SK-N-MC (cell line): ENCODE results near the gene FAM47E.
A peak's percentile ranks its signal among the peaks of the same experiment; 100 is the strongest.

Experiments
- DNase-seq: peaks from one replicate; pipeline ENCODE4 v3.0.0-alpha.2; 2011; ENCODE audit warnings: low read depth, low spot score
- H3K27ac ChIP-seq: fragments of 200-600 bp; sonication (generic); 2 replicates; pipeline ENCODE4 v1.5.1; 2016; ENCODE audit warnings: mixed run types
- H3K36me3 ChIP-seq: fragments of 200-600 bp; sonication (generic); 2 replicates; pipeline ENCODE4 v1.6.1; 2017; ENCODE audit warnings: antibody characterized with exemption, low read length, mixed read lengths; ENCODE audit not compliant: insufficient read depth
- H3K4me3 ChIP-seq: fragments of 200-600 bp; sonication (generic); 2 replicates; pipeline ENCODE4 v1.5.1; 2016
- H3K9ac ChIP-seq: fragments of 200-600 bp; sonication (generic); 2 replicates; pipeline ENCODE4 v1.8.0; 2017; ENCODE audit warnings: mixed run types, mixed read lengths; ENCODE audit not compliant: insufficient read length
- H3K9me3 ChIP-seq: fragments of 200-600 bp; sonication (generic); 2 replicates; pipeline ENCODE4 v1.6.1; 2017; ENCODE audit warnings: low read depth, mild to moderate bottlenecking, antibody characterized with exemption, low read length, moderate library complexity, mixed read lengths
- EZH2 ChIP-seq: fragments of 200-600 bp; sonication (generic); IDR thresholded peaks from one replicate; pipeline ENCODE4 v1.6.1; 2017; ENCODE audit warnings: antibody characterized with exemption
- FOXP2 ChIP-seq: optimal IDR thresholded peaks from 2 replicates; pipeline ENCODE3; 2011; ENCODE audit warnings: mild to moderate bottlenecking, moderate library complexity; ENCODE audit not compliant: insufficient read depth; ENCODE audit errors: extremely low read length, control extremely low read depth
- POLR2AphosphoS5 ChIP-seq: IDR thresholded peaks from 2 replicates; pipeline ENCODE4 v1.6.1; 2012; ENCODE audit warnings: mild to moderate bottlenecking, low read depth, low read length, borderline replicate concordance

Gene FAM47E

DNA sequence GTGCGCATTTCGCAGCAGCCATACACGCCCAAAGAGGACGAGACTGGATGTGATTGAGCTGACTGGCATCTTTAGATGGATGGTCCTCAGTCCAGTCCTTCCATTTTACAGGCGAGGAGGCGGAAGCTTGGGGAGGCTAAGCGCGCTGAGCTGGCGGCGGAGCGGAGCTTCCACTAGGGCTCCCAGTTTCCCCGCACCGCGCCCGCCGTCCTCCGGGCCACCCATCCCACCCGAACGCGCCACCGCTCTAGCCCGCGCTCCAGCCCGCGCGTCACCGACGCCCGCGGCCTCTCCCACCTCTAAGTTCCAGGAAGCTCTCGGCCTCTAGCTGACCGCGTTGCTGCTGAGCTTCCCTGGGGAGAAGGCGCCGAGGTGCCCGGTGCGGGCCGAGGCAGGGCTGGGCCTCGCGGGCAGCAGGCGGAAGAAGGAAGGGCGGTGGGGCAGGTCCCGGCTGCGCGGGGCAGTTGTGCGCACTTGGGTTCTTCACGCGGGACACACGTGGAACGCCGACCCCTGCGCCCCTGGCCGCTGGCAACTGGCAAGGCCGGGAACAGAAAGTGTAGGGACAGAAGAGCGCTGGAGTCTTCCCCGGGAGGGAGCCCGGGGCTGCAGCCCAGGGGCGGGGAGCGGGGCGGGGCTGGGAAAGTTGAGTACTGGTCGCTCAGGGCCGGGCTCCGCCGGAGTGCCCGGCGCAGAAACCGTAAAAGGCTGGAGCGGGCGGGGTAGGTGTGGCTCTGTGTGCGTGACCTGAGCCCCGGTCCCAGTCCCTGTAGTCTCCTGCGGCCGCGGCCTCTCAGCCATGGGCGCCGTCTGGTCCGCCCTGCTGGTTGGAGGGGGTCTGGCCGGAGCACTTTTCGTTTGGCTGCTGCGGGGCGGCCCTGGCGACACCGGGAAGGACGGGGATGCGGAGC lies 54.7 kb downstream of the FAM47E start, which contains the start of gene STBD1:
STBD1 (plus strand) TSS at position 763 of the 911 bp plus-strand sequence; CDS start at position 800, 37 bp downstream.
- Histone ChIP-seq H3K27ac (no peak within 1 kb of the TSS), H3K9me3 (no peaks in the 10 kb centered on the region), H3K9ac (peak within 1 kb of the TSS; percentile 58), H3K4me3 (peak within 1 kb of the TSS; percentile 87), H3K36me3 (no peaks in the 10 kb centered on the region)
- no peak for DNase-seq
- TF ChIP-seq POLR2AphosphoS5 = 0 out of 2 replicates have a peak, but pooled peaks have one; percentile 40
- TF ChIP-seq EZH2 = no peak

DNA sequence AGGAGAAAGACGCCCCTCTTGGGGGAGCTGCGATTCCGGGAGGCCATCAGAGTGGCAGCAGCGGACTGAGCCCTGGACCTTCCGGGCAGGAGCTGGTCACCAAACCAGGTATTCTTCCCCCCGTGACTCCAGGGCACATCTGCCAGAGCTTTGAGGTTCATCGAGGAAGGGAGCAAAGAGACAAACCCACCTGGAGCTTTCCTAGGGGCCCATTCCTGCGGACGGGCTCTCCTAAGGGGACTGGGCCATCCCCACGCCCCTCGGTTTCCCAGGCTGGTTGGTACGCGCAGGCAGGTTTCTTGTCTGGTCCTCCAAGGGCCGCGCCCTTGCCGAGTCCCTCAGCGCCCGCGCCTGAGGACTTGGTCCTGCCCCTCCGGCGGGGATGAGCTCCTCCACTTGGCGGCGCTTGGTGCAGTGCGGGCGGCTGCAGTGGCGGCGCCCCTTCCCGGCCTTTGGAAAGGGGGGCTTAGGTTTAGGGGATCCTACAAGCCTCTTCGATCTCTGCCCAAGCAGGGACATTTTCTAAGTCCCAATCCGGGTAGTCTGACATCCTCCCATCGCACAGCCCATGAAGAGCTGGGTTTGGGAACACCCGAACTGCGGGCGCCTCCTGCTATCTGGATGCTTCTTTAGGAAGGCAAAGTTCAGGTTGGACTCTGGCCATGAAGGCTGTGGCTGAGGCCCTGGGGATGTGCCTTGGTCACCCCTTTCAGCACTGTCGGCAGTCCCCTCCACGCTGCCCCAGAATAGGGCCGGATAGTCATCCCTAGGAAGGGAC lies 55.5 kb downstream of the FAM47E start:
- no peak for DNase-seq
- Histone ChIP-seq H3K36me3 (no peaks in the 10 kb centered on the region), H3K27ac (no peak overlapping the region), H3K4me3 (peak overlapping the region; percentile 87), H3K9me3 (no peaks in the 10 kb centered on the region), H3K9ac (no peak overlapping the region)
- TF ChIP-seq EZH2 = no peak
- TF ChIP-seq POLR2AphosphoS5 = no peak
- TF ChIP-seq FOXP2 = no peak

DNA sequence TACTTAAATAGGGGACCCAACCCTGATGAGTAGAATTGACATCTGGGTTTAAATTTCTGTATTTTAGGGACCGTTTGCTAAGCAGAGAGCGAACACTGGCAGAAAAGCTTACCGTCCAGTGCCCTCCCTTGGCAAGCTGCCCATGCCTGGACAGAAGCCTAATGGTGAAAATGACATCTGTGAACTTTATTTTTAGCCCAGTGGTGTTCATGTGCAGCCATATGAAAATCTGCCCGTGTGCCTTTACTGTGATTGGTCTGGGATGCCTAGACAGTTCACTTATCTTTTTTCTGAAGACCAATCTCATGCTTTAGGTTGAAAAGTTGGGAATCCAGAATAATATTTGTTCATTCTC lies 56.1 kb downstream of the FAM47E start:
- TF ChIP-seq POLR2AphosphoS5 (no peak), FOXP2 (no peak), EZH2 (no peak)
- Histone ChIP-seq H3K9ac (no peak overlapping the region), H3K27ac (no peak overlapping the region), H3K4me3 (no peak overlapping the region), H3K36me3 (no peaks in the 10 kb centered on the region), H3K9me3 (no peaks in the 10 kb centered on the region)
- DNase-seq = no peak

DNA sequence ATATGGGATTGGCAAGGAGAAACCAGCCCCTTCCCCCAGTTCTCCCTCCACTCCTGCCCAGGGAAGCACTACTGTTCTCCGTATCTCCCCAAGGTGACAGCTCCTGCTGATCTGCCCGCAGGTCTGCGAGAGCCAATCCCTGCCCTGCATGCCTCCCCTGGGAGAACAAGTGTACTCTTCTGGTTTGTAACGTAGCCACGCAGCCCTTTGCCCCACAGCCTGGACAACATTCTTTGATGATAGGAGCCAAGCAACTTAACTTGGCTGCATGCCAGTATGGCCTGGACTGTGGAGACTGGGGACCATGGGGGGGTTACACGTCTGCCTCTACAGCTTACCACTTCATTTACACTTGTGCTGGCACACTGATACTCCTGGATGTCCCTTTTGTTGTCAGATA lies 57.0 kb downstream of the FAM47E start:
- H3K36me3 ChIP-seq = no peaks in the 10 kb centered on the region
- no peak for DNase-seq
- no peak overlapping the region for H3K27ac ChIP-seq
- no peak overlapping the region for H3K9ac ChIP-seq
- no peak overlapping the region for H3K4me3 ChIP-seq
- no peak for TF ChIP-seq EZH2
- no peaks in the 10 kb centered on the region for H3K9me3 ChIP-seq

DNA sequence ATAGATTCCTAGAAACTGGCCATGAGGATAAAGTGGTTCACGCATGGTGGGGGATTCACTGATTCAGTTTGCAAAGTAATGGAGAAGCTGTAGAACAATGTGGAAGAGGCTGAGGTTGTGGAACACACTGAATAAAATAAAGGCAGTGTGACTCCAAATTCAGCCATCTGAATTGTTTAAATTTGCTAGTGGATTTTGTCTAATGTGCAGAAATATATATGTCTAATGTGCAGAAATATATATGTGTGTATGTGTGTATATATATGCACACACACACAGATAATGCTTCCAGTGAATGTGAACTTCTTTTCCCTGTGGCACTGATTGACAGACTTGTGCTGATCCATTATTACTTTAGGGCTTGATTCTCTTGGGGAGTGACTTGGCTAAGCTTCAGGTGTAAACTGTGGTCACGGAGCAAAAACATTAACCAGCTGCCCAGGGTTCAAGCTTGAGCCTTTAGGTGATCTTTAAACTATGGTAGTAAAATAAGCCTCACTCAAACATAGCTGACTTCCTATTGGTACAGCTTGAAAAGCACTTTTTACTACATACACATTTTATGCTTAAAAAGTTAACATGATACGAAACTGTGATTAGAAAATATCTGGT lies 58.5 kb downstream of the FAM47E start:
- TF ChIP-seq FOXP2 = no peak
- H3K9me3 ChIP-seq = no peaks in the 10 kb centered on the region
- H3K36me3 ChIP-seq = no peaks in the 10 kb centered on the region
- no peak for DNase-seq
- no peak overlapping the region for H3K4me3 ChIP-seq
- no peak overlapping the region for H3K27ac ChIP-seq
- no peak overlapping the region for H3K9ac ChIP-seq

DNA sequence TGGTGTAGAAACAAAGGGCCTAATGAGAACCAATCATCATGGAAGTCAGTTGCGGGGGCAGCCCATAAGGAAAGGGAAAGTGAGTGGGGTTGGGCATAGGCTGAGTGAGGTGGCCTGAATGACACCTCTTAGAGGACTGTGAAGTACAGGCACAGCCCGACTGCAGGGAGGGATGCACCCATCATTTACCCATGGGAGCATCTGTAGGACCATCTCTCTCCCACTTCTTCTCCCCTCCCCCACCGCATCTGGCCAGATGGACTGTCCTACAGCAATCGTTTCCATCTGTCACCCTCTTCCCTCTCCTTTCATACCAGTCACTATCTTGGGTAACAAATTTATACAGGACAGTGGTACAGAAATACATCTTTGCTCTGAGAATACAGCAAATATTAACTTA lies 59.2 kb downstream of the FAM47E start:
- TF ChIP-seq EZH2 (no peak), FOXP2 (no peak), POLR2AphosphoS5 (no peak)
- no peaks in the 10 kb centered on the region for H3K36me3 ChIP-seq
- no peak overlapping the region for H3K4me3 ChIP-seq
- DNase-seq = no peak
- H3K9me3 ChIP-seq = no peaks in the 10 kb centered on the region
- no peak overlapping the region for H3K27ac ChIP-seq
- no peak overlapping the region for H3K9ac ChIP-seq

DNA sequence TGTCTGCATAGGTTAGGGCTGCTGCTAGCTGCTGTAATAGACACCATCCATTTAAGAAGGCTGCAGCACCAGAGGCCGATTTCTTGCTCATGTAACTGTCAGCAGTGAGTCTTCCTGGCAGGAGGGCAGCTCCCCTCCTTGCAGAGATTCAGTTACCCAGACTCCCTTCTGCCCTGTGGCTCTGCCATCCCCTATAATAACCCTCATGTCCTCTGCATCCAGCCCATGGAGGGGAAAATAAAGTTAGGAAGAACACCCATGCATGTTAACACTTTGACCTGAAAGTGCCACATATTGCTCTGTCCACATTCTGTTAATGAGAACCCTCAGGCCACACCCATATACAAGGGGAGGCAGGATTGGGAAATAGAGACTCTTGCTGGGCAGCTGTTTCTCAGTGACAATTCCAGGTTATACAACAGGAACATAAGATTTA lies 60.4 kb downstream of the FAM47E start:
- Histone ChIP-seq H3K27ac (no peak overlapping the region), H3K36me3 (no peaks in the 10 kb centered on the region), H3K4me3 (no peak overlapping the region), H3K9me3 (no peaks in the 10 kb centered on the region), H3K9ac (no peak overlapping the region)
- no peak for DNase-seq
- TF ChIP-seq POLR2AphosphoS5 (no peak), EZH2 (no peak), FOXP2 (no peak)

DNA sequence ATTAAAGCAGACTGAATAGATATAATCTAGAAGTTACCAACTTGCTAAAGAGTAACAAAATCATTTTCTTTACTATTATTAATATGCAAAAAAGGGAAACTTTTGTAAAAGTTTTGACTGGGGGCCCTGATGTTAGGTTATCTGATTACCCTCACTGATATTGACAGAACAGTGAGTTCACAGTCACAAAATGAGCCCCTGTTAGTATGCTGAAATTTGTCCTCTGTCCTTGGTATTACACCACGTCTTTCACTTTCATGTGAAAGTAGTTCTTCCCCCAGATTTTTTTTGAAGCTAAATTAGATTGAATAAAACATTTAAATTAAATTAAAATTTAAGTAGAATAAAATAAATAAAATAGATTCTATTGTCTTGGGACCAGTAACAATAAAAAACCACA lies 60.9 kb downstream of the FAM47E start:
- no peak for TF ChIP-seq POLR2AphosphoS5
- TF ChIP-seq FOXP2 = no peak
- TF ChIP-seq EZH2 = no peak
- no peak overlapping the region for H3K27ac ChIP-seq

More for the DNA sequence above, 60.9 kb downstream of the FAM47E start:
- Histone ChIP-seq H3K9ac (no peak overlapping the region), H3K9me3 (no peaks in the 10 kb centered on the region), H3K4me3 (no peak overlapping the region), H3K36me3 (no peaks in the 10 kb centered on the region)
- DNase-seq = no peak
